ENCODE measurements around the gene PEX14.

PEX14 gene

DNA sequence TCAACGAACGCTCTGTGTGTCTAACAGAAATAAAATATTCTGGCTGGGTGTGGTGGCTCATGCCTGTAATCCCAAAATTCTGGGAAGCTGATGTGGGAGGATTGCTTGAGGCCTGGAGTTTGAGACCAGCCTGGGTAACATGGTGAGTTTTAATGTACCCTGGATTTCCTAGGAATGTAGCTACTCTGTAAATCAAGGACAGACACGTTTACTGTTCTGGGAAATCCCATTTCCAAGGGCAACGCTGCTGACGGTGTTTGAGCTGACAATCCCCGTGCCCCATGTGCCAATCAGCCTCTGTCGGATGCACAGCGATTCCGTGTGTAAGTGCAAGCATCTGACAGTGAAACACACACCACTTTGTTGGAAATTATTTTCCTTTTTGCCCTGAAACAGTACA is 16.9 kb upstream of the PEX14 start:
- TF ChIP-seq TCF4 (CRISPR knock-in tag; IDR thresholded peaks at IDR 0.05; ENCODE audit: borderline replicate concordance): no peak
- TF ChIP-seq BACH2 (CRISPR knock-in tag; IDR thresholded peaks at IDR 0.05; ENCODE audit: borderline replicate concordance): no peak
- TF ChIP-seq ZNF565 (CRISPR knock-in tag; conservative IDR thresholded peaks at IDR 0.05; ENCODE audit: low read depth): no peak
- no peak for TF ChIP-seq CSRNP3 (CRISPR knock-in tag; IDR thresholded peaks at IDR 0.05)
- TF ChIP-seq TSHZ2 (CRISPR knock-in tag; IDR thresholded peaks at IDR 0.05): no peak
- TF ChIP-seq, protein P1, sequence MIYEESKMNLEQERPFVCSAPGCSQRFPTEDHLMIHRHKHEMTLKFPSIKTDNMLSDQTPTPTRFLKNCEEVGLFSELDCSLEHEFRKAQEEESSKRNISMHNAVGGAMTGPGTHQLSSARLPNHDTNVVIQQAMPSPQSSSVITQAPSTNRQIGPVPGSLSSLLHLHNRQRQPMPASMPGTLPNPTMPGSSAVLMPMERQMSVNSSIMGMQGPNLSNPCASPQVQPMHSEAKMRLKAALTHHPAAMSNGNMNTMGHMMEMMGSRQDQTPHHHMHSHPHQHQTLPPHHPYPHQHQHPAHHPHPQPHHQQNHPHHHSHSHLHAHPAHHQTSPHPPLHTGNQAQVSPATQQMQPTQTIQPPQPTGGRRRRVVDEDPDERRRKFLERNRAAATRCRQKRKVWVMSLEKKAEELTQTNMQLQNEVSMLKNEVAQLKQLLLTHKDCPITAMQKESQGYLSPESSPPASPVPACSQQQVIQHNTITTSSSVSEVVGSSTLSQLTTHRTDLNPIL (CRISPR knock-in tag; IDR thresholded peaks at IDR 0.05; ENCODE audit: low read depth): no peak
- TF ChIP-seq, protein P2, sequence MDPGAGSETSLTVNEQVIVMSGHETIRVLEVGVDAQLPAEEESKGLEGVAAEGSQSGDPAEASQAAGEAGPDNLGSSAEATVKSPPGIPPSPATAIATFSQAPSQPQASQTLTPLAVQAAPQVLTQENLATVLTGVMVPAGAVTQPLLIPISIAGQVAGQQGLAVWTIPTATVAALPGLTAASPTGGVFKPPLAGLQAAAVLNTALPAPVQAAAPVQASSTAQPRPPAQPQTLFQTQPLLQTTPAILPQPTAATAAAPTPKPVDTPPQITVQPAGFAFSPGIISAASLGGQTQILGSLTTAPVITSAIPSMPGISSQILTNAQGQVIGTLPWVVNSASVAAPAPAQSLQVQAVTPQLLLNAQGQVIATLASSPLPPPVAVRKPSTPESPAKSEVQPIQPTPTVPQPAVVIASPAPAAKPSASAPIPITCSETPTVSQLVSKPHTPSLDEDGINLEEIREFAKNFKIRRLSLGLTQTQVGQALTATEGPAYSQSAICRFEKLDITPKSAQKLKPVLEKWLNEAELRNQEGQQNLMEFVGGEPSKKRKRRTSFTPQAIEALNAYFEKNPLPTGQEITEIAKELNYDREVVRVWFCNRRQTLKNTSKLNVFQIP (CRISPR knock-in tag; IDR thresholded peaks at IDR 0.05; ENCODE audit: borderline replicate concordance, low read depth): no peak
- no peak for TF ChIP-seq SNAI2 (CRISPR knock-in tag; IDR thresholded peaks at IDR 0.05)
- no peak for TF ChIP-seq TOX (CRISPR knock-in tag; IDR thresholded peaks at IDR 0.05; ENCODE audit: borderline replicate concordance)
- TF ChIP-seq GLIS3 (CRISPR knock-in tag; IDR thresholded peaks at IDR 0.05): no peak
- no peak for TF ChIP-seq ESRRG (CRISPR knock-in tag; IDR thresholded peaks at IDR 0.05)
- TF ChIP-seq RARB (CRISPR knock-in tag; IDR thresholded peaks at IDR 0.05): no peak
- TF ChIP-seq, protein P3, sequence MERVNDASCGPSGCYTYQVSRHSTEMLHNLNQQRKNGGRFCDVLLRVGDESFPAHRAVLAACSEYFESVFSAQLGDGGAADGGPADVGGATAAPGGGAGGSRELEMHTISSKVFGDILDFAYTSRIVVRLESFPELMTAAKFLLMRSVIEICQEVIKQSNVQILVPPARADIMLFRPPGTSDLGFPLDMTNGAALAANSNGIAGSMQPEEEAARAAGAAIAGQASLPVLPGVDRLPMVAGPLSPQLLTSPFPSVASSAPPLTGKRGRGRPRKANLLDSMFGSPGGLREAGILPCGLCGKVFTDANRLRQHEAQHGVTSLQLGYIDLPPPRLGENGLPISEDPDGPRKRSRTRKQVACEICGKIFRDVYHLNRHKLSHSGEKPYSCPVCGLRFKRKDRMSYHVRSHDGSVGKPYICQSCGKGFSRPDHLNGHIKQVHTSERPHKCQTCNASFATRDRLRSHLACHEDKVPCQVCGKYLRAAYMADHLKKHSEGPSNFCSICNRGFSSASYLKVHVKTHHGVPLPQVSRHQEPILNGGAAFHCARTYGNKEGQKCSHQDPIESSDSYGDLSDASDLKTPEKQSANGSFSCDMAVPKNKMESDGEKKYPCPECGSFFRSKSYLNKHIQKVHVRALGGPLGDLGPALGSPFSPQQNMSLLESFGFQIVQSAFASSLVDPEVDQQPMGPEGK (CRISPR knock-in tag; IDR thresholded peaks at IDR 0.05; ENCODE audit: borderline replicate concordance): no peak
- no peak for TF ChIP-seq ZNF70 (CRISPR knock-in tag; IDR thresholded peaks at IDR 0.05)
- no peak for TF ChIP-seq ZFP30 (CRISPR knock-in tag; IDR thresholded peaks at IDR 0.05)
- TF ChIP-seq ZC3H10 (CRISPR knock-in tag; IDR thresholded peaks at IDR 0.05): no peak
- no peak for TF ChIP-seq PPARA (CRISPR knock-in tag; IDR thresholded peaks at IDR 0.05; ENCODE audit: borderline replicate concordance)
- no peak for TF ChIP-seq CSDC2 (CRISPR knock-in tag; IDR thresholded peaks at IDR 0.05)
- TF ChIP-seq ARNTL (CRISPR knock-in tag; IDR thresholded peaks at IDR 0.05; ENCODE audit: borderline replicate concordance, low read depth): no peak
- ATAC-seq: no peak

DNA sequence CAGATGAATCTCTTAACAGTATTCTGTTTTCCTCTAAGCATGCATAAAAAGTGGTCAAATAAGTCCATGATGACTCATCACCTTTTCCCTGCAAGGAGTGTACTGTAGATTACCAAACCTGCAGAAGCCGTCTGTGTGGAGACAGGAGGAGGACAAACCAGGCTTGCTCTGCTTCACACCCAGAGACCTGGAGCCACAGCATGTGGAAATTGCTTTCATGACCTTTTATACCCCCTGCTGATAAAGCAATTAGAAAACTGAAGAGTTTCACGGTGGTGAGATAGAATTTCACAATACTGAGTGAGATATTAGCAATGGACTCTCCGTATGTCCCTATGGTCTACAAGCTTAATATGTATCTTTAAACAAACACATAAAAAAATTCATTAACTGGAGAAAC is 15.6 kb upstream of the PEX14 start:
- peak; percentile 88 for ATAC-seq
- no peak for TF ChIP-seq OSR1 (CRISPR knock-in tag; IDR thresholded peaks at IDR 0.05)
- no peak for TF ChIP-seq ZFP30 (CRISPR knock-in tag; IDR thresholded peaks at IDR 0.05)
- TF ChIP-seq, protein P3 (CRISPR knock-in tag; IDR thresholded peaks at IDR 0.05; ENCODE audit: borderline replicate concordance): no peak
- TF ChIP-seq ZC3H10 (CRISPR knock-in tag; IDR thresholded peaks at IDR 0.05): no peak
- no peak for TF ChIP-seq ESRRG (CRISPR knock-in tag; IDR thresholded peaks at IDR 0.05)
- TF ChIP-seq TCF4 (CRISPR knock-in tag; IDR thresholded peaks at IDR 0.05; ENCODE audit: borderline replicate concordance): no peak
- TF ChIP-seq RARB (CRISPR knock-in tag; IDR thresholded peaks at IDR 0.05): no peak
- TF ChIP-seq TOX (CRISPR knock-in tag; IDR thresholded peaks at IDR 0.05; ENCODE audit: borderline replicate concordance): no peak
- TF ChIP-seq ISL1 (CRISPR knock-in tag; IDR thresholded peaks at IDR 0.05): no peak
- no peak for TF ChIP-seq BACH2 (CRISPR knock-in tag; IDR thresholded peaks at IDR 0.05; ENCODE audit: borderline replicate concordance)
- TF ChIP-seq SNAI2 (CRISPR knock-in tag; IDR thresholded peaks at IDR 0.05): no peak
- TF ChIP-seq TSHZ2 (CRISPR knock-in tag; IDR thresholded peaks at IDR 0.05): no peak
- TF ChIP-seq, protein P1 (CRISPR knock-in tag; IDR thresholded peaks at IDR 0.05; ENCODE audit: low read depth): no peak
- no peak for TF ChIP-seq ZNF8 (CRISPR knock-in tag; IDR thresholded peaks at IDR 0.05)

All from SK-N-SH treated with all-trans-retinoic acid at 6 μM for 48 hours (cell line).